Measurements from ENCODE around the gene IL5. TPM values are rescaled to one million over a fixed set of nuclear protein-coding genes. Genes with fewer than 3 reads are reported as not detected.

IL5 gene
- total and polyA plus RNA-seq, 2 experiments from 2014 or later, result not detected

- H3K4me1 ChIP-seq (ENCODE audit: low read depth), result peaks cover 5% of the 10 kb centered on the region
- H3K27ac ChIP-seq, result no peak overlapping the region
- TF ChIP-seq CTCF (IDR thresholded peaks at IDR 0.05; ENCODE audit: low read depth, low read length), result peak; percentile 12
- H3K9me3 ChIP-seq (ENCODE audit: low read depth), result no peaks in the 10 kb centered on the region
- DNase-seq (ENCODE audit: low read depth in 1 of 2, low spot score in 1 of 2), result peak; percentile 80 to 98
- no peaks in the 10 kb centered on the region for H3K36me3 ChIP-seq
- peak overlapping the region; percentile 36 for H3K4me3 ChIP-seq
- peaks cover 2% of the 10 kb centered on the region for H3K27me3 ChIP-seq
Observed at GRCh38 chr5:132495667-132496190, 47.6 kb downstream of the IL5 start.

GRCh38 chr5:132493821-132494220 is 49.5 kb downstream of the IL5 start:
- H3K4me3 ChIP-seq, result no peak overlapping the region
- no peak for TF ChIP-seq CTCF (IDR thresholded peaks at IDR 0.05; ENCODE audit: low read depth, low read length)
- H3K9me3 ChIP-seq (ENCODE audit: low read depth), result no peaks in the 10 kb centered on the region
- H3K27me3 ChIP-seq, result peaks cover 13% of the 10 kb centered on the region
- no peaks in the 10 kb centered on the region for H3K36me3 ChIP-seq
- DNase-seq (ENCODE audit: low read depth in 1 of 2, low spot score in 1 of 2), result no peak
- peaks cover 10% of the 10 kb centered on the region for H3K4me1 ChIP-seq (ENCODE audit: low read depth)
- H3K27ac ChIP-seq, result no peak overlapping the region

- no peak for TF ChIP-seq CTCF (IDR thresholded peaks at IDR 0.05; ENCODE audit: low read depth, low read length)
- no peaks in the 10 kb centered on the region for H3K36me3 ChIP-seq
- H3K4me3 ChIP-seq, result no peak overlapping the region
- H3K9me3 ChIP-seq (ENCODE audit: low read depth), result no peaks in the 10 kb centered on the region
- no peak for DNase-seq (ENCODE audit: low read depth in 1 of 2, low spot score in 1 of 2)
- H3K27ac ChIP-seq, result no peak overlapping the region
- peaks cover 10% of the 10 kb centered on the region for H3K4me1 ChIP-seq (ENCODE audit: low read depth)
- peaks cover 13% of the 10 kb centered on the region for H3K27me3 ChIP-seq
Observed at GRCh38 chr5:132493241-132493640, 50.1 kb downstream of the IL5 start.

- TF ChIP-seq CTCF (IDR thresholded peaks at IDR 0.05; ENCODE audit: low read depth, low read length), result no peak
- H3K9me3 ChIP-seq (ENCODE audit: low read depth), result no peaks in the 10 kb centered on the region
- peaks cover 13% of the 10 kb centered on the region for H3K27me3 ChIP-seq
- no peak overlapping the region for H3K4me3 ChIP-seq
- H3K27ac ChIP-seq, result no peak overlapping the region
- H3K4me1 ChIP-seq (ENCODE audit: low read depth), result peaks cover 10% of the 10 kb centered on the region
- no peaks in the 10 kb centered on the region for H3K36me3 ChIP-seq
- DNase-seq (ENCODE audit: low read depth in 1 of 2, low spot score in 1 of 2), result no peak
Observed at GRCh38 chr5:132492386-132493125, 50.8 kb downstream of the IL5 start.

Other genes with a start within 250 kb of the IL5 start
- gene SLC22A4, start 249.1 kb downstream of the IL5 start, total RNA-seq, result 0.27 and 0.53 TPM in 2 replicates
- 0.32 and 1.0 TPM in 2 replicates for gene SLC22A4, start 249.1 kb downstream of the IL5 start, polyA plus RNA-seq
- 6.4 and 6.5 TPM in 2 replicates for gene SLC22A5, start 173.8 kb downstream of the IL5 start, total RNA-seq
- gene SLC22A5, start 173.8 kb downstream of the IL5 start, polyA plus RNA-seq, result 3.0 and 3.6 TPM in 2 replicates
- gene IRF1, start 52.7 kb downstream of the IL5 start, total RNA-seq, result 5.5 and 6.0 TPM in 2 replicates
- 4.7 and 5.7 TPM in 2 replicates for gene IRF1, start 52.7 kb downstream of the IL5 start, polyA plus RNA-seq
- 10.4 and 13.4 TPM in 2 replicates for gene RAD50, start 13.5 kb upstream of the IL5 start, total RNA-seq
- gene RAD50, start 13.5 kb upstream of the IL5 start, polyA plus RNA-seq, result 27.3 and 36.6 TPM in 2 replicates
- gene IL13, start 114.7 kb upstream of the IL5 start, total RNA-seq, result not detected in 2 replicates
- gene IL13, start 114.7 kb upstream of the IL5 start, polyA plus RNA-seq, result not detected in 2 replicates
- gene IL4, start 130.5 kb upstream of the IL5 start, total RNA-seq, result not detected in 2 replicates
- not detected in 2 replicates for gene IL4, start 130.5 kb upstream of the IL5 start, polyA plus RNA-seq
- 4.8 and 5.4 TPM in 2 replicates for gene KIF3A, start 194.0 kb upstream of the IL5 start, total RNA-seq
- 10.5 and 13.4 TPM in 2 replicates for gene KIF3A, start 194.0 kb upstream of the IL5 start, polyA plus RNA-seq
- gene CCNI2, start 203.9 kb upstream of the IL5 start, total RNA-seq, result not detected in 2 replicates
- gene CCNI2, start 203.9 kb upstream of the IL5 start, polyA plus RNA-seq, result 0.66 and 0.97 TPM in 2 replicates
- 41.0 and 51.9 TPM in 2 replicates for gene SEPTIN8, start 233.7 kb upstream of the IL5 start, total RNA-seq
- 18.6 and 24.4 TPM in 2 replicates for gene SEPTIN8, start 233.7 kb upstream of the IL5 start, polyA plus RNA-seq

Measured in cardiac muscle cell (in vitro differentiated cells and primary cell).